Suprapubic skin (tissue), 4 donors: ENCODE measurements around the gene YEATS4.

ENCODE experiments used
- EP300 ChIP-seq: sonication (generic); formaldehyde crosslinking; IDR thresholded peaks from one replicate; pipeline ENCODE4 v1.6.1; 2017; ENCODE audit warnings: antibody characterized with exemption
- POLR2A ChIP-seq, 2 donors: fragments of 450-650 bp; IDR thresholded peaks; one replicate each; pipeline ENCODE4 v1.6.1; 2017; ENCODE audit warnings: antibody characterized with exemption in 2 of 2, mild to moderate bottlenecking in 2 of 2, moderate library complexity in 2 of 2
- POLR2AphosphoS5 ChIP-seq, 3 donors: sonication (generic); formaldehyde crosslinking; IDR thresholded peaks; one replicate each; pipeline ENCODE4 v1.6.1; 2017; ENCODE audit warnings: antibody characterized with exemption in 3 of 3
- TF ChIP-seq, protein P1 (sequence below), 2 donors: fragments of 200-600 bp in 1 of 2; fragments of 450-650 bp in 1 of 2; sonication (generic) in 1 of 2; IDR thresholded peaks; one replicate each; pipeline ENCODE4 v1.5.1; 2016 to 2019; ENCODE audit warnings: antibody characterized with exemption in 2 of 2, mild to moderate bottlenecking in 1 of 2, moderate library complexity in 1 of 2

DNA sequence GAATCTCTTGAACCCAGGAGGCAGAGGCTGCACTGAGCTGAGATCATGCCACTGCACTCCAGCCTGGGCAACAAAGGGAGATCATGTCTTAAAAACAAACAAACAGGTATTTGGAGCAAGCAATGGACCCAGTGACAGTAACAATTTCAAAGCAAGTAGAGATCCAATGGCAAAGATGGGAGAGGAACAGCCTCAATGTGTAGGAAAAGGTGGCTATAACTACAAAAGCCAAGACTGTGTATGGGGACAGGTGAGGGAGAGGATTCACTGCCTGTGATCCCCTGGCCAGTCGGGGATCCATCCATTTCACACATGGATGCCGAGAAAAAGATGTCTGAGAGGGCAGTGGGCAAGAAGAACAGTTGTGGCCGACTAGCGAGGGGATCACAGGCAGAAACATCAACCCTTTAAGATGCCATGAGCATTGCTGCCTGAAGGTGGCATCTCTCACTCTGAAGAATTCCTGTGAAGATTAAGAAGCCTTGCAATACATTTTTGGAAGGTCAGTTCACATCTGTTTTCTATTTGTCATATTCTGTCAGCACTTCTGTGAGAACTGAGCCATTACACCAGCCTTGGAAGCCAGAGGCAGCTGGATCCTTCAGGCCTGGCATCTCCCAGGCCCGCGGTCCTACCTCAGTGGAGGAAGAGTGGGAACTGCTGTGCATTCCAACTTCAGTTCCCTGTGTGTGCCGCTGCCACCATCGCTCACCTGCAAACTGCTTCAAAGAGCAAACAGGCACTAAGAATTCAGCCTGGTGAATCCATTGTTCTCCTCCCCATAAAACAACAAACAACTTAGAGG is 56.1 kb downstream of the YEATS4 start:
- no peak for TF ChIP-seq POLR2A (IDR thresholded peaks at IDR 0.05)
- TF ChIP-seq, protein P1, sequence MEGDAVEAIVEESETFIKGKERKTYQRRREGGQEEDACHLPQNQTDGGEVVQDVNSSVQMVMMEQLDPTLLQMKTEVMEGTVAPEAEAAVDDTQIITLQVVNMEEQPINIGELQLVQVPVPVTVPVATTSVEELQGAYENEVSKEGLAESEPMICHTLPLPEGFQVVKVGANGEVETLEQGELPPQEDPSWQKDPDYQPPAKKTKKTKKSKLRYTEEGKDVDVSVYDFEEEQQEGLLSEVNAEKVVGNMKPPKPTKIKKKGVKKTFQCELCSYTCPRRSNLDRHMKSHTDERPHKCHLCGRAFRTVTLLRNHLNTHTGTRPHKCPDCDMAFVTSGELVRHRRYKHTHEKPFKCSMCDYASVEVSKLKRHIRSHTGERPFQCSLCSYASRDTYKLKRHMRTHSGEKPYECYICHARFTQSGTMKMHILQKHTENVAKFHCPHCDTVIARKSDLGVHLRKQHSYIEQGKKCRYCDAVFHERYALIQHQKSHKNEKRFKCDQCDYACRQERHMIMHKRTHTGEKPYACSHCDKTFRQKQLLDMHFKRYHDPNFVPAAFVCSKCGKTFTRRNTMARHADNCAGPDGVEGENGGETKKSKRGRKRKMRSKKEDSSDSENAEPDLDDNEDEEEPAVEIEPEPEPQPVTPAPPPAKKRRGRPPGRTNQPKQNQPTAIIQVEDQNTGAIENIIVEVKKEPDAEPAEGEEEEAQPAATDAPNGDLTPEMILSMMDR (IDR thresholded peaks at IDR 0.05) = peak; percentile 69 to 72
- peak in 1 of 3 donors; percentile 27 for TF ChIP-seq POLR2AphosphoS5 (IDR thresholded peaks at IDR 0.05)
- TF ChIP-seq EP300 = no peak
